DLD1 (cell line): Measurements from ENCODE around the gene AMBRA1.

Experiments used
- in situ Hi-C: cut with HindIII; loops from 2 replicates; pipeline ENCODE4 v1.10.0; 2017; ENCODE audit warnings: low sequenced_read_pairs

The AMBRA1 gene

DNA sequence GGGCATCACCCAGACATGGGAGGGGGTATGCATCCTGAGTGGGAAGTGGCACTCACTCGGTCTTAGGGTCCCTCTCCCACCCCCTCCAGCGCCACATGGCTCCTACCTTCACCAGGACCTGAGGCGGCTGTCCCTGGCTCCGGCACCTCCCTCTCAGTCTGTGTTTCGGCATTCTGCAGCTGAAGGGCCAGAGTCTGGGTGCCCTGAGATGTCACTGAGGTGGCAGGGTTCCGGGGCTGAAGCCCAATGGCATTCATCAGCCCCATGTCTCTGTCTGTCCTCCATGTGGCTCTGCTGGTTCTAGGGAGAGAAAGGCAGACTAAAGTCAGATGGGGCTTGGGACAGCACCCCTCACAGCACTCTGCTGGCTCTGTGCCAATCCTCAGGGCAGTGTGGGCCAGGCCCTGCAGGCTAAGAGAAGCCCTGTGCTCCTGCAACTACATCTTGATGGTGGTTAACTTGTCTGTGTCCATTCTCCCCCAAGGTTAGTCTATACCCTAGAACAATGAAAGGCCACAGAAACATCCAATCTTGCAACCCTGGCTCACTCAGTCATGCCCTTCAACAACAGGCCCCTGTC lies 185.3 kb downstream of the AMBRA1 start:
- in situ Hi-C loops = no loop called here

DNA sequence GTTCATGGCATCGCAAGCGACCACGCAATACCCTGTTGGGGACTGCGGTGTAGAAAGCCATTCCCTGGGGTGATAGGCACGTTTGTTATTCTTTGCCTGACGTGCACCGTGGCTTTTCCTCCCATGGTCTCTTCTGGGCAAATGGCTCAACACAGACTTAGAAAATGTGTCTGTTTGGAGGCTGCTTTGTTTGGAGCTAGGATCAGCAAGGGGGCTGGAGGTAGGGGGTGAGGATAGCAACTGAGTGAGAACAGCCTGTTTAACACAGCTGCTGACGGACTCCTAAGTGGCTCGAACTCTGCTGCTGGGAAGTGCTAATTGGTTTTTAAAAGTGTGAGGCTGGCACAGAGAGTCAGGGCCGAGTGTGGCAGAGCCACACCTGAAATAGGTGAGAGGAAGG lies 186.2 kb downstream of the AMBRA1 start:
- in situ Hi-C loops = no loop called here

- in situ Hi-C loops = no loop called here
These were observed 189.3 kb downstream of the AMBRA1 start for GRCh38 chr11:46404476-46405017.

DNA sequence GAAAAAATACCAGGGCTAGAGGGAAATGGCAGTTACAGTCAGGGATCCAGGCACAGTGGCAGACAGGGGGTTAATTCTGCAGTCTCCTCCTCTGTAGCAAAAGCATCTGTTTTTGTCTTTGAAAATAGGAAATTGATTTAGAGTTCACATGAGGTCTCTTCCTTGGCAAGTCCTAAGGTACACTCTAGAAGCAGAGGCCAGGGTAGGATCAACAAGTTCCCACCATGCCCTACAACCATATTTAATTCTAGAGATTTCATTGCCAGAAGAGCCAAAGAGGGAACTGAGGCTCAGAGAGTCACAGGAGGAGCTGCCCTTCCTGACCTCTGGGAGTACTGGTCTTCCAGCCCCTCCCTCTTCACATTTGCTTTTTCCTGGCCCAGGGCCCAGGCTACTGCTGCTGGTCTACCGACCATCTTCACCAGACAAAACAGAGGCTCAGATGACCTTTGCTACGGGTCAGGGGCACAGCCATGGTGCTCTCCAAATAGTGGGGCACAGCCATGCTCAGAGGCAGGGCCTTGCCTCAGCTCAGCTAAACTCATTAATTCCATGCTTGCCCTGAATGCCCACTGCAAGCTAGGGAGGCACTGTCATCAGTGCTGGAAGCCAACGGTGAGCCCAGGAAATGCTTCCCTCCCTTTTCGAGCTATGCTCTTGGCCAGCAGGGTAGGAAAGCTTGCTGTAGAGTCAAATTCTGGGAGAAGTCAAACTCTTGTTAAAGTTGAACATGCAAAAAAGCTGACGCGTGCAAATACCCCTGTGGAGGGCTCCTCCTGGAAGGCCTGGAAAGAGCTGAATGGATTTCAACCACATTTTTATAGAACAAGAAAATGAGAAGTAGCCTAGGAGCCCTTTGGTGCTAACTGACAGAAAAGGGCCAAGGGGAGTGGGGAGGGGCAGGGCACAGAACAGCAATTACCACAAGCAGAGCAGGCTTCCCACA lies 190.6 kb downstream of the AMBRA1 start:
- in situ Hi-C loops = no loop called here

DNA sequence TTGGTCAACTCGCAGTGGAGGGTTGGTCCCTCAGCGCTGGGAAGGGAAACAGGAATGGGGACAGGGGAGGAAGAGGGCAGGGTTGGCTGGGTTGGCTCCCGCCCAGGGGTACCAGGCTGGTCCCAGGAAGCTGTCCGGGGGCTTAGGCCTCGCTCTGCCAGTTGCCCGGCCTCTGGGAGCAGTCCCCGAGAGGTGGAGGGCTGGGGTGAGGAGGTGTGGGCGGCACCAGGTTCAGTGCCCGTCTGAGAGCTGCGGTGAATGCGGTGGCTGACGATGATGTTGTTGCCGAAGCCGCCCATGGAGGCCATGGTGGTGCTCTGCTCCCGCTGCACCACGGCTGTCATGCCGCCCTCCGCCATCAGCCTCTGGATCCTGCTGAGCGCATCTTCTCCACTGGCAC lies 196.3 kb downstream of the AMBRA1 start:
- in situ Hi-C loops = no loop called here

DNA sequence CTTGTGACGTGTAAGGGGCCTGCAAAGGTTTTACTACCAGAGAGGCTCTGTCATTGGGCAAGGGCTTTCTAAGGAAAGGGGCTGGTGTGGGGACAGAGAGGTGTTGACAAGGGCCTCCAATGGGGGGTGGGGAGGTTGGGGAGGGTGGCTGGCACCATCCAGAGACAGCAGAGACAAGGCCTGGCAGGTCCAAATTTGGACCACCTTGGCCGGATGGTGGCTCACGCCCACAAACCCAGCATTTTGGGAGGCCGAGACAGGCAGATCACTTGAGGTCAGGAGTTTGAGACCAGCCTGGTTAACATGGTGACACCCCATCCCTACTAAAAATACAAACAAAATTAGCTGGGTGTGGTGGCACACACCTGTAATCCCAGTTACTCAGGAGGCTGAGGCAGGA lies 200.1 kb downstream of the AMBRA1 start:
- in situ Hi-C loops = no loop called here

DNA sequence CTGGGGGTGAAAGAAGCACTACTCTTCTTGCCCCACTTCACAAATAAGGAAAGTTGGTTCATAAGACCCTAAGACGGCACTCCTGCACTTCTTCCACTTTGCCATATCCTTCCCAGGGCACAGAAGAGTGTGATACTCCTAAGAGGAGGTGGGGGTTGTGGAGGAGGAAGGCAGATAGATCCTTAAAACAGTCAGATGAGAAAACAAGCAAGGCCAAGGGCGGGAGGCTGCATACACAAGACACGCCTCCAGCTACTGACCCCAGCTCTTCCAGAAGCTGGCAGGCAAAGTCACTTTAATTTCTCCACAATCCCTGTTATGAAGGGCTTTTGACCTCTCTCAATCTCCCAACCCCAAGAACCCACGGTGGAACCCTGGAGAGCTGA lies 200.6 kb downstream of the AMBRA1 start:
- in situ Hi-C loops = no loop called here

GRCh38 chr11:46392421-46393230 lies 201.2 kb downstream of the AMBRA1 start:
- in situ Hi-C loops = no loop called here

GRCh38 chr11:46391578-46392420 lies 202.0 kb downstream of the AMBRA1 start, which contains the start of gene CHRM4:
TSS of gene CHRM4 (minus strand) at chr11:46391776. CDS start at chr11:46386557, 5,219 bp downstream.
- in situ Hi-C loops = no loop called here

DNA sequence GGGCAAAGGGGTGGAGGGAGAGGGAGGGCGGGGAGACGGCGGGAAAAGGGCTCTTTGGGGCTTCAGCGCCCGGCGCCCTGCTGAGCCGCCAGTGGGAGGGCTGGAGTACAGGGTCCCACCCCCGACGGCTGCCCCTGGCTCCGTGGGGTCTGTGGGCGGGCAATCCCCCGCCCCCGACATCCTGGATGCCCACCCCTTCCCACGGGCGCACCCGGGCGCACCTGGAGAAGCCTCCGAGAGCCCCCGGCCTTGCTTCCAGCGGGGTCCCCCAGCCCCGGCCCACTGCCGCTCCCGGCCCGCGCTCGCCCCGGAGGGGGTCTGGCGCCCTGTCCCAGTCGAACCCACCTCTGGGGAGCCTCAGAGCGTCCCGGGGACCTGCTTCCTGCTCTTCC lies 202.6 kb downstream of the AMBRA1 start:
- in situ Hi-C loops = no loop called here

DNA sequence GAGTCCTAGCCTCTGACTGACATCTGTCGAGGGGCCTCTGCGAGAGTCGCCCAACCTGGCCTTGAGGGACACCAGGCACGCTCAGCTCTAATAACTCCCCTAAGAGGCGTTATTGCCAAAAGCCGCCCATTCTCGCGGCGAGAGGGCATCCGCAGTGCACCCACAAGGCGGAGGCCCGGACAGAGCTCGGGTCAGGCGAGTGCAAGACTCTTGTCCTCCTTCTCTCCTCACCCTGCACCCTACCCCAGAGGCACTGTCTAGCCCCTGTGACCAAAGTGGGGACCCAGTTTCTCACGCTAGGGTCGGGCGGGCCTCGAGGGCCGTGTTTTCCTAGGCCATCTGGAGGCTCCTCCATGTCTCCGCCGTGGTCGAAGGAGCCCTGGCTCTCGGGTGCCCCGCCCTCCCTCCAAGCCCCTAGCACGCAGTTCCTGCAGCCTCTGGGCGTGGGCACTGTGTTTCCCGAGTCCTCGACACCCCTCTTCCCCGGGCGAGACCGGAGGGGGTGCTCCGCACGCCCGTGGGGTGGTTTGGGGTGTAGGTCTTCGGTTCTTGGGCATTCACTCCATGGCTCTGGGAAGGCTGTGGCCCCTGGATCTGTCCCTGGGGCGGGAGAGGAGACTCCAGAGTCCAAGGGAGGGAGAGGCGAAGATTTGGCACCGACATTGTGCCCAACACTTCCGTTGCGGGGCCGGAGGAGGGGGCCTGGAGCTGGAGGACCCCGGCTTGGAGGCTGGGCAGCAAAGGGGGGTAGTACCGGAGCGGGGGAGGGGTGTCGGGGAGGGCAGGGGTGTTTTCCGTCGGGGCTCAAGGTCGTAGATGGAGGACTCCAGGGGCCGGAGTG lies 203.3 kb downstream of the AMBRA1 start:
- in situ Hi-C loops = no loop called here

- in situ Hi-C loops = no loop called here
These were observed 204.1 kb downstream of the AMBRA1 start for GRCh38 chr11:46389450-46390330.

DNA sequence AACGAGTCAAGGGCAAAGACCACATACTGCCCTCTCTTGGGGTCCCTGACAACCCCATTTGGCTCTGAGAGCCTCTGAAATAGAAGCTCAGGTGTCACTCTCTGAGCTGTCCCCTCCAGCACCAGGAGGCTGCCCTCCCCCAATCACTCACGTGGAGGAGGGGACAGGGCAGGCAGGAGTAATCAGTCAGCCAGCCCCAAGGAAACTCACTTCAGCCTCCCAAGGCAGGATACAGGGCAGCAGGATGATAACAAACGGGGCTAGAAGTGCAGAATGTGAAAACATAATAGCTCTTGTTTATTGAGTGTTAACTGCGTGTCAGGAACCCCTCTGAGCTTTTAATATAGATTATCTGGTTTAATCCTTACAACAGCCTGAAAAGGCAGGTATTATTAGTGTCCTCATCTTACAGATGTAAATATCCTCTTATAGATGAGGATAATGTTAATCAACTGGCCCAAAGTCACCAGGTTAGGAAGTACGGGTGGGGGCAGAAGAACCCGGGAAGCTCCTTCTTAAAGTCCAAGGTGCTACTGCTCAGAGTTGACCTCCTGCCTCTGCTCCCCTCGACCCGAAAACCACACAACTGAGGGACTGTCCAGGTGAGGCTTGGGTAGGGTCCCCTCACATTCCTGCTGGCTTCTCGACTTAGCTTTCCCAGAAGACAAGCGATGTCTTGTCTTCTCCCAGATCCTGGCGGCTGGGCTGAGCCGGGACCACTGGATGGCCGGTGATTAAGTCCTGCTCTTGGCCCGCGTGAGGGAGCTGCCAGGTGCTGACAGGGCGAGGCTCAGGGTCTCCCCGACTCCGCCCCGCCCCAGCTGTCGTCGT lies 205.0 kb downstream of the AMBRA1 start:
- in situ Hi-C loops = no loop called here

DNA sequence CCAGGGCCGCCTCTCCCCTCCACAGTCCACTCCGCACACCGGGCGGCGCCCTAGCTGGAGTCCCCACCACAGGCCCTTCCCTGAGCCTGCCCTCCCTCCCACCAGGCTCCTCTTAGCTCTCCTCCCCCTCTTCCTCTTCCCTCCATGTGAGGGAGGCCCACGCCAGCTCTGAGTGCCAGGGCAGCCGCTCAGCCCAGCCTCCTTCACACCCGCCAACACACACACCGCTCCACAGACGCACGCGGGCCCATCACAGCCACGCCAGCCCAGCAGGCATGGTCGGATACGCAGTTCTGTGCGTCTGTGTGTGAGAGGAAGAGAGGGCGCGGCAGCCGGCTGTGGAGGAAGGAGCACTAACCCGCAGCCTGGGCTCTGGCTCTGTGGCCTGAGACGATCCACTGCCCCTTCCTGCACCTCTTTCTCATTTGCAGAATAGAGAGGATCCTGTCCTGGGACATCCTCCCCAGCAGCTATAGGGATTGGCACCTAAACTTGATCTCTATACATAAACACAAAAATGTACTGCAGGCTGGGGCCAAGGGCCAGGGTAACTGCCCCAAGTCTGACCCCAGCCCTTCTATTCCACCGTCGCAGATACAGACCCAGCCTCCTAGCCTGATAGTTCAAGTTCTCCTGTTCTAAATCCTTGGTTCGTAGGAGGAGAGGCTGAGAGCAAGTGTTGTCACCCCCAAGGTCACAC lies 205.8 kb downstream of the AMBRA1 start:
- in situ Hi-C loops = no loop called here

DNA sequence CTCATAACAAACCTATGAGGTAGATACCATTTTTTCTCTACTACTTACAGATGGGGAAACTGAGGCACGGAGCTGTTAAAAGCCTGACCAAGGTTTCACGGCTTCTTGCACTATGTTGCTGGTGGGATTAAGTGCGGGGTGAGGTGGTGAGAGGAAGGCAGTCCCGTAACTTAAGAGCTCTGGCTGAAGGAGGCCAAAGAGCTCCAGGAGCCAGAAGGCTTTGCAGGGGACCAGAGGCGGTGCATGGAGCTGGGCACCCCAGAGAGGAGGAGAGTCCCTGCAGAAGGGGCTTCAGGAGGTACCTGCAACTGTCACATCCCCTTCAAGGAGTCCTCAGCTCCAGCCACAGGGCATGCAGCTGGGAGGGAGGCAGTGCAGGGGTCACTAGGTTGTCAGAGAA lies 206.4 kb downstream of the AMBRA1 start:
- in situ Hi-C loops = no loop called here

DNA sequence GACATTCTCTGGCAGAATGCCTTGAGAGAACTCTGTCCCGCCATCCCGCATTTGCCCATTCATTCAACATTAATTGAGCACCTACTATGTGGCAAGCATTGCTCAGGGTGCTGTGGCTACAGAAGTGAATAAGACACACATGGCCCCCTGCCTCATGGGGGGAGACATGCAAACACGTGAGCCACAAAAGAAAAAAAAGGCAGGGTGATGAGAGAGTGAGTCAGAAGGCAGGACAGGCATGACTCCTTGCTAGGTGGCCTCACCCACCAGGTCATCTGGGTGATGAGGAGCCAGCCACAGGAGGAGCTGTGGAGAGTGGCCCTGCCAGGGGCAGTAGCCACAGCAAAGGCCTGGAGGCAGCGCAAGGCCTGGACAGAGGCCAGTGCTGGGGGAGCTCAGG lies 207.1 kb downstream of the AMBRA1 start:
- in situ Hi-C loops = no loop called here

- in situ Hi-C loops = no loop called here
These were observed 207.7 kb downstream of the AMBRA1 start for GRCh38 chr11:46386005-46386578.
